ENCODE data around the gene PPCDC.

The PPCDC gene

DNA sequence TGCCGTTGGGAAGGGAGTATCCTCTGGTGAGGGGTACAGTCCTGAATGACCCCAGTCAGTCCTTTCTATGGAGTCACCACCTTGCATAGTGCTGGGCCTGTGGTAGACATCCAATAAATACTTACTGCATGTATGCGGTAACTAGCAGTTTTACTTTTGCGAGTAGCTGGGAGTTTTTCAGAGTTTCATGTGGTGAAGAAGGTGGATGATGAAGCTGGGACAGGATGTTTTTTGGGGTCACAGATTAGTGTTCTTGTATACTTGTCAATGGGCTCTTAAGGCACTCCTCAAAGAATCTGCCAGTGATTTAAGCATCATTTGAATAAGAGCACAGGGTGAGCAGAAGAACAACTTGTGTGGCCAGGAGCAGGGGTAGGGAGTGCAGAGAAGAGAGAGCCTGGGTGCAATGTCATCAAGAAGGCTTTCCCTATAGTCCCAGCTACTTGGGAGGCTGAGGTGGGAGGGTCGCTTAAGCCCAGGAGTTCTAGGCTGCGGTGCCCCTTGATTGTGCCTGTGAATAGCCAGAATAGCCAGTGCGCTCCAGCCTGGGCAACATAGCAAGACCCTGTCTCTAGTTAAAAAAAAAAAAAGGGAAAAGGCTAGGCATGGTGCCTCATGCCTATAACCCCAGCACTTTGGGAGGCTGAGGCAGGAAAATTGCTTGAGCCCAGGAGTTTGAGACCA is 22.1 kb downstream of the PPCDC start:
- Mint-ChIP-seq H3K9me3 (no peaks in the 10 kb centered on the region), H3K4me3 (no peak overlapping the region), H3K36me3 (ENCODE audit: low read depth) (peaks cover 31% of the 10 kb centered on the region), H3K27me3 (no peaks in the 10 kb centered on the region), H3K27ac (no peak overlapping the region), H3K4me1 (ENCODE audit: low read depth) (peaks cover 52% of the 10 kb centered on the region)

DNA sequence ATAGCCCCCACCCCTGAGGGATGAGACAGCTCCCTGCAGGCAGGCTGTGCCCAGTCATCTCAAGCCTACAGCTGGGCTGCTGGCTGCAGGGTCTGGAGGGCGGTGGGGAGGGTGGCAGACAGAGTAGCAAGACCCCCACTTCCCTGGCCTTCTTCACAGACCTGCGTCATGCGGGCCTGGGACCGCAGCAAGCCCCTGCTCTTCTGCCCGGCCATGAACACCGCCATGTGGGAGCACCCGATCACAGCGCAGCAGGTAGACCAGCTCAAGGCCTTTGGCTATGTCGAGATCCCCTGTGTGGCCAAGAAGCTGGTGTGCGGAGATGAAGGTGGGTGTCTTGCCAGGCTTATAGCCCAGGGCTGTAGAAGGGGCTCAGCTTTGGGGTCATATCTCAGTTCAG is 25.0 kb downstream of the PPCDC start:
- H3K4me1 Mint-ChIP-seq (ENCODE audit: low read depth), result peaks cover 38% of the 10 kb centered on the region
- H3K36me3 Mint-ChIP-seq (ENCODE audit: low read depth), result peaks cover 23% of the 10 kb centered on the region
- H3K27ac Mint-ChIP-seq, result no peak overlapping the region
- no peaks in the 10 kb centered on the region for H3K9me3 Mint-ChIP-seq
- H3K27me3 Mint-ChIP-seq, result no peaks in the 10 kb centered on the region
- H3K4me3 Mint-ChIP-seq, result no peak overlapping the region

DNA sequence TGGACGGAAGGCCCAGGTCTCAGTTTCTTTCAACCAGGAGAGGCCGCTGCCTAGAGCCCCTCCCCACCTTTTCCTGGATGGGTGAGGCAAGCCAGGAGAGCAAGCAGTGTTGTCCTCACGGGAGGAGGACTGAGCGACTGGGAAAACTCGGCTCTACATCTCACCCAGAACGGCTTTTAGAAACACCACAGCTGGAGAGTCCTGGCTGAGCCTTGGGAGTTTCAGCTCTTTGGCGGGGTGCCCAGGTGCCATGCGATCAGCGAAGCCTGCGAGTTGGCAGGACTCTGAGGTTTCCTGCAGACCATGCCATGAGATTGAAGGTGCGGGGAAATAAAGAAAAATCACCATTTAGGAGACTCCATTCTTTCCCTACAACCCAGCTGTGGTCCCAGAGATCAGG is 26.0 kb downstream of the PPCDC start:
- Mint-ChIP-seq H3K4me3 (no peak overlapping the region), H3K4me1 (ENCODE audit: low read depth) (peaks cover 29% of the 10 kb centered on the region), H3K9me3 (no peaks in the 10 kb centered on the region), H3K27me3 (no peaks in the 10 kb centered on the region), H3K36me3 (ENCODE audit: low read depth) (peaks cover 22% of the 10 kb centered on the region), H3K27ac (no peak overlapping the region)

DNA sequence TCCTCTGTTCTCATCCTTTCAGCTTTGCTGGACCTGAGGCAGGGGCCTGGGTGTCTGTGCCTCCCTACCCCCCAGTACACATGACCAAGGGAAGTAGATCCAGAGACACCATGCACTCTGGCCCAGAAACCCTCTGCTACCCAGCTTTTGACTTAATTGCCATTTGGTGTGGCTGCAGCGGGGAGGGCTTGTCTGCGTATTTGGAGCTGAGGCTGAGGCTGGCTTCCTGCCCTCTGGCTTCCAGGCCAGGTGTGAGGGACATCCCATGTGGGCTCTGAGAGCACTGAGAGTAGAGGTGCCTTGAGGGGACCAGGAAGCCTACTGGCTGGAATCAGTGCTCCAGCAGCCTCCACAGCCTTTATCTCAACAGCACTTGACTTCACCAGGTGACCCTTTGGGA is 26.9 kb downstream of the PPCDC start:
- H3K9me3 Mint-ChIP-seq, result no peaks in the 10 kb centered on the region
- no peaks in the 10 kb centered on the region for H3K27me3 Mint-ChIP-seq
- H3K4me3 Mint-ChIP-seq, result no peak overlapping the region
- H3K36me3 Mint-ChIP-seq (ENCODE audit: low read depth), result peaks cover 13% of the 10 kb centered on the region
- peaks cover 20% of the 10 kb centered on the region for H3K4me1 Mint-ChIP-seq (ENCODE audit: low read depth)
- H3K27ac Mint-ChIP-seq, result no peak overlapping the region

DNA sequence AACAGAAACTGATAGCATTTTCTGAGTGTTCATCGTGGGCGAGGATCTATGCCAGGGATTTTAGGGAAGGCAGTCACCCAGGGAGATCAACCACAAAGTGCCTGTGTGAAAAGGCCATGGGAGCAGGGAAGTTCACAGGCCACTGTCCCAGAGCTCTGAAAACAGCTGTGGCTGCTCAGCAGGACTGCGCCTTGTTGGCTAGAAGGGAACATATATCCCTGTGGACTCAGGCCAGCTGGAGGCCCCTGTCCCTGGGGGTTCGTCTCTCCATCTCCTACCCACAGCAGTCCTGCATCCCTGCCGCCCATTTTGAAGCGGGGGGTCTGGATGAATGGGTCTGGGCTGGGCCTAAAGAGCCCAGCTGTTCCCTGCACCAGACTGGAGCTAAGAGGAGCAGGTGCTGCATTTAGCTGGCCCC is 27.8 kb downstream of the PPCDC start:
- H3K27ac Mint-ChIP-seq, result no peak overlapping the region
- H3K27me3 Mint-ChIP-seq, result no peaks in the 10 kb centered on the region
- peaks cover 16% of the 10 kb centered on the region for H3K4me1 Mint-ChIP-seq (ENCODE audit: low read depth)
- H3K9me3 Mint-ChIP-seq, result no peaks in the 10 kb centered on the region
- H3K4me3 Mint-ChIP-seq, result no peak overlapping the region
- peaks cover 10% of the 10 kb centered on the region for H3K36me3 Mint-ChIP-seq (ENCODE audit: low read depth)

DNA sequence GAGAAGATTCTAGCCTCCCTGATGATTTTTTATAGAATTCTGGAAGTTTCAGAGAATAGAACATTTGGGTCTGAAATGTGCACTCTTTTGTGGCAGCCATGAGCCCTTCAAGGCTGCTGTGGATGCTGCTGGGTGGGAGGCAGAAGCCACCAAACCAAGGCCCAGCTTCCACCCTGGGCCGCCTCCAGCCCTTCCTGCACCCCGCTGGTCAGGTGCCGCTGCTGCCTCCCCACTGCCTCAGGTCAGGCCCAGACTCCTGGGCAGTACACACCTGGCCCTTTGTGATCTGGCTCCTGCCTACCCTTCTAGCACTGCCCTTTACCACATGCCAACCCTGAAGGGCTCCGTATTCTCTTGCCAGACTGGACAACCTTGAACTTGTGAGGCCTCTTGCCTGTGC is 28.3 kb downstream of the PPCDC start:
- Mint-ChIP-seq H3K27ac (no peak overlapping the region), H3K36me3 (ENCODE audit: low read depth) (peaks cover 10% of the 10 kb centered on the region), H3K4me1 (ENCODE audit: low read depth) (peaks cover 12% of the 10 kb centered on the region), H3K27me3 (no peaks in the 10 kb centered on the region), H3K4me3 (no peak overlapping the region), H3K9me3 (no peaks in the 10 kb centered on the region)

DNA sequence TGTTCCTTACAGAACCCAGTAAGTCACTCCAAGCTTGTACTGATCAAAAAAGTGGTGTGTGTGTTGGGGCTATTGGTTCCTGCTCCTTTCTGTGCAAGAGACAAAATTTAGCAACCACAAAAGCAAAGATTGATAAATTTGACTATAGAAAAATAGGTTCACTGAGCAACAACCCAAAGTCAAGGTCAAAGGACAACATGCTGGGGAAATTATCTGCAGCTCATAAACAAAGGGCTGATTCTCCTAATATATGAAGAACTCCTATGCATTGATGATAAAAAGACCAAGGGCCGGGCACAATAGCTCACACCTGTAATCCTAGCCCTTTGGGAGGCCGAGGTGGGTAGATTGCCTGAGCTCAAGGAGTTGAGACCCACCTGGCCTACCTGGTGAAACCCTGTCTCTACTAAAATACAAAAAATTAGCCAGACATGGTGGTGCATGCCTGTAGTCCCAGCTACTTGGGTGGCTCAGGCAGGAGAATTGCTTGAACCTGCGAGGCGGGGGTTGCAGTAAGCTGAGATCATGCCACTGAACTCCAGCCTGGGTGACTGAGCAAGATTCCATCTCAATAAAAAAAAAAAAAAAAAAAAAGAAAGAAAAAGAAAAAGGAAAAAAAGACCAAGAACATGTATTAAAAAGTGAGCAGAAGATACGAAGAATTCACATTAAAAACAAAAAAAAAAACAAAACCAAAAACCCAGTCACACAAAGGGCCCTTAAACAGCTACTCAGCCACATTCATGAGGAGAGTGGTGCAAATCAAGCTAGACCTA is 29.8 kb downstream of the PPCDC start:
- Mint-ChIP-seq H3K4me1 (ENCODE audit: low read depth) (no peaks in the 10 kb centered on the region), H3K27me3 (no peaks in the 10 kb centered on the region), H3K4me3 (no peak overlapping the region), H3K27ac (no peak overlapping the region), H3K9me3 (no peaks in the 10 kb centered on the region), H3K36me3 (ENCODE audit: low read depth) (peaks cover 10% of the 10 kb centered on the region)

DNA sequence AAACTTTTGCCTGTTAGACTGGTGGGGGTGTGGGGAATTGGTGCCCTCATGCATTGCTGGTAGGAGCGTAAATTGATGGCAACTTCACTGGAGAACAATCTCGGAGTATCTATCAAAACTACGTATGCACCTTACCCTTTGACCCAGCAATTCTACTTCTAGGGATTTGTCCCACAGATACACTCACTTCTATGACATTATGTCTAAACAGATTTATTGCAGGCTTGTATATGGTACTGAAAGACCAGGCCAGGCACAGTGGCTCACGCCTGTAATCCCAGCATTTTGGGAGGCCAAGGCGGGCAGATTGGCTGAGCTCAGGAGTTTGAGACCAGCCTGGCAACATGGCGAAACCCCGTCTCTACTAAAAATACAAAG is 30.3 kb downstream of the PPCDC start:
- no peaks in the 10 kb centered on the region for H3K27me3 Mint-ChIP-seq
- no peaks in the 10 kb centered on the region for H3K9me3 Mint-ChIP-seq
- H3K36me3 Mint-ChIP-seq (ENCODE audit: low read depth), result peaks cover 8% of the 10 kb centered on the region
- H3K27ac Mint-ChIP-seq, result no peak overlapping the region
- no peak overlapping the region for H3K4me3 Mint-ChIP-seq
- no peaks in the 10 kb centered on the region for H3K4me1 Mint-ChIP-seq (ENCODE audit: low read depth)

DNA sequence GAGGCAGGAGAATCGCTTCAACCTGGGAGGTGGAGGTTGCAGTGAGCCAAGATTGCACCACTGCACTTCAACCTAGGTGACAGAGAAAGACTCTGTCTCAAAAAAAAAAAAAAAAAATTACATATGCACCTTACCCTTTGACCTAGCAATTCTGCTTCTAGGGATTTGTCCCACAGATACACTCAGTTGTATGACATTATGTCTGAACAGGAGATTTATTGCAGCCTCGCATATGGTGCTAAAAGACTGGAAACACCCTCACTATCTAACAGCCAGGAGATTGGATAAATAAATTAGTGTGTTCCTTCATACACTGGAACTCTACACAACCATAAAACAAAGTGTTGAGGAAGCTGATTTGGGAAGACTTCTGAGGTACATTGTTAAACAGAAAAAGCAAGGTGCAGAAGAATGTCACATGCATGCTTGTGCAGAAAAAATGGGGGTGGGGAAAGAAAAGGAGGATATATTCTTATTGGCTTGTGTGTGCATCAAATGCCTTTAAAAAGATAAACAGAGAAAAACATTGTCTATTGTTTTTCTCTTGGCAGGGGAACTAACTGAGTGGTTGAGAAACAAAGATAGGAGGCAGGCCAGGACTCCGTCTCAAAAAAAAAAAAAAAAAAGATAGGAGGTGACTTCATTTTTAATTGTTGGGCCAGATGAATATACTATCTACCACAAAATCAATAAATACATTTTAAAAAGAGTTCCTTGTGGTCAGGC is 30.9 kb downstream of the PPCDC start:
- Mint-ChIP-seq H3K4me1 (ENCODE audit: low read depth) (no peaks in the 10 kb centered on the region), H3K27ac (no peak overlapping the region), H3K4me3 (no peak overlapping the region), H3K27me3 (no peaks in the 10 kb centered on the region), H3K9me3 (no peaks in the 10 kb centered on the region), H3K36me3 (ENCODE audit: low read depth) (peaks cover 2% of the 10 kb centered on the region)

DNA sequence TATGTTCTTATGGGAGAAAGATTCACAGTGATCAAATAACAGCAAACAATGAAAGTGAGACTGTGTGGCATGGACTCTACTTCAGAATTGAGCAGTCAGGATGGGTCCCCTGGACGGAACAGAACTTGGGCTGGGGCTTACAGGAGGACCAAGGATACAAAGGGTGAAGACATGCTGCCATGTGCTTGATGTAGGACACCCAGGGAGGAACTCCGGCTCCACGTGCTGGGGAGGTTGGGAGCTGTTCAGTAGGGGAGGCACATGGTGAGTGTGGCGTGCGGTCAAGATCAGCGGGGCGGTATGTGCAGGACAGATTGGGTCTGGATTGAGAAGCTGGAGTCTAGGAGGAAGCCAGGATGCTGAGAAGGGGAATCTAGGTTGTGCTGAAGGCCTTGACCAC is 32.6 kb downstream of the PPCDC start:
- Mint-ChIP-seq H3K4me3 (no peak overlapping the region), H3K36me3 (ENCODE audit: low read depth) (no peaks in the 10 kb centered on the region), H3K27ac (no peak overlapping the region), H3K9me3 (no peaks in the 10 kb centered on the region), H3K27me3 (no peaks in the 10 kb centered on the region), H3K4me1 (ENCODE audit: low read depth) (peaks cover 3% of the 10 kb centered on the region)

DNA sequence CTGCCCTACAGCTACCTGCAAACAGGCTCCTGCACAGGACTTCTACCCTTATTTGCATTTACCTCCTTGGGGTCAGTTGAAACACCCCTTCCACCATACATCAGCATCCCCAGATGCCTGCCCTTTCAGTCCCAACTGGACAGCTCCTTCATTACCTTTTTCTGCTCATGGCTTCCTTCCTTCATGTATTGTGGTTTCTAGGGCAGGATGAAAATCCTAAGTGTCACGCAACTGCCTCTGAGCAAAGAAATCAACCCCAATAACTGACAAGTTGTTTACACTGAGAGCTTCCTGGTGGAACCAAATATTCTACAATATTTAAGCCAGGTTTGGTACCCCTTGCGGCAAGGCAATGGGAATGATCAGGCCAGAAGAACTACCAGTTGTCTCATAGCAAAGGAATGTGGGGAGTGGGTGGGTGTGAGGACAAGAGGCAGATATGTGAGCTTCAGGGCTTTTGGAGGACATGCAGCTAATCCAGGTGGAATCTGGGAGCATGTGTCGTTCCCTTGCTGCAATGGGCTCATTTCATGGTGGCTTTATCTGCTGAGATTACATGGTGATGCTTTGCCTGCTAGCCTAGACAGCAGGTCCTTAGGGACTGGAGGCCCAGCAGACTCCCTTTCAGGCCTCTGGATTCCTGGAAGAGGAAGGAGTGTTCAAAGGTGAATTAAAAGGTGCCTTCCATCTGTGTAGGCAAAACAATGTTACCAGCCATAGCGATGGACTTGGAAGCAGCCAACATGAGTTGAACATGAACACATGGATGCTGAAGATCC is 34.9 kb downstream of the PPCDC start:
- Mint-ChIP-seq H3K36me3 (ENCODE audit: low read depth) (no peaks in the 10 kb centered on the region), H3K9me3 (no peaks in the 10 kb centered on the region), H3K27me3 (no peaks in the 10 kb centered on the region), H3K4me1 (ENCODE audit: low read depth) (peaks cover 8% of the 10 kb centered on the region), H3K4me3 (no peak overlapping the region), H3K27ac (no peak overlapping the region)

DNA sequence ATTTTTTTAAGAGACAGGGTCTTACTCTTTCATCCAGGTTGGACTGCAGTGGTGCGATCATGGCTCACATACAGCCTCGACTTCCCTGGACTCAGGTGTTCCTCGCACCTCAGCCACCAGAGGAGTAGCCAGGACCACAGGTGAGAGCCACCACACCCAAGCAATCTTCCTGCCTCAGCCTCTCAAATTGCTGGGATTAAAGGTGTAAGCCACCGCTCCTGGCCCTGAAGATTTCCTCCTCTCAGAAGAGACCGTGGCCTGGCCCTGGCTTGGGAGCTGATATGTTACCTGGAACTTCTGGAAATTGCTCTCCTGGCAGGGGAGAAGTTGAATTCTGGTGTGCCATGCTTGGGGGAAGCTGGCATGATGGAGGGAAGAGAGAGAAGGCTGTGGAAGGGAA is 36.2 kb downstream of the PPCDC start:
- H3K36me3 Mint-ChIP-seq (ENCODE audit: low read depth), result no peaks in the 10 kb centered on the region
- H3K4me3 Mint-ChIP-seq, result no peak overlapping the region
- peaks cover 8% of the 10 kb centered on the region for H3K4me1 Mint-ChIP-seq (ENCODE audit: low read depth)
- peaks cover 9% of the 10 kb centered on the region for H3K27me3 Mint-ChIP-seq
- no peak overlapping the region for H3K27ac Mint-ChIP-seq
- no peaks in the 10 kb centered on the region for H3K9me3 Mint-ChIP-seq

DNA sequence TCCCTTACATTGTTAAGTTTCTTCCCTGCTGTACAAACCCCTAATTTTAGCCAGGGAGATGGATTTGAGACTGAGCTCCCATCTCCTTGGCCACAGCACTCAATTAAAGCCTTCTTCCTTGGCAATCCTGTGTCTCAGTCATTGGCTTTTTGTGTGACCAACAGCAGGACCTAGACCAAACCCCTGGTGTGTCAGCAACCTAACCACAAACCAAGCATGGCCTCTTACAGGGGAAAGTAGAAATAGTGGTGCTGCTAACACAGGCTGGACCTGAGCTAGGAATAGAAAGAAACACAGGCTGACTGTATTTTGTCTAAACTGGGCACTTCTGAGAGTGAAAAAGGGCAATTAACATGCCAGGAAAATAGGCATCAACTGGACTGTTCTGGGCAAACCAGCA is 37.9 kb downstream of the PPCDC start:
- H3K4me3 Mint-ChIP-seq, result no peak overlapping the region
- no peaks in the 10 kb centered on the region for H3K9me3 Mint-ChIP-seq
- no peak overlapping the region for H3K27ac Mint-ChIP-seq
- peaks cover 12% of the 10 kb centered on the region for H3K27me3 Mint-ChIP-seq
- peaks cover 4% of the 10 kb centered on the region for H3K36me3 Mint-ChIP-seq (ENCODE audit: low read depth)
- H3K4me1 Mint-ChIP-seq (ENCODE audit: low read depth), result peaks cover 20% of the 10 kb centered on the region

DNA sequence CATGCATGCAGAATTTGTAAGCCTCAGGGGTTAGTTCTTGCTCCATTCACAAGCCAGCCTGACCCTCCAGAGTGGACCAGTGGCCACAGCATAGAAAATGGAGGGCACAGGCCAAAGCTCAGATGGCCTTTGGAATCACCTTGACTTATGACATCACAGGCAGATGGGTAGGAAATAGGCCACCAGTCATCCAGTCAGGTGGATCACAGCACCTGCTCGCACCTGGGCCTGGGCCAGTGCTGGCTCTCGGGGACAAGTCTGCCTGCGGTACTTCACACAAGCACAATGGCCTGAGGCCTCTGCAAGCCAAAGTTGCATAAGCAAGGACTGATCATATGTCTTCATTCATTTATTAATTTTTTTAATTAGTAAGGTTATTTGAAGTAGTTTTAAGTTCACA is 39.3 kb downstream of the PPCDC start:
- peaks cover 16% of the 10 kb centered on the region for H3K27me3 Mint-ChIP-seq
- H3K27ac Mint-ChIP-seq, result no peak overlapping the region
- H3K9me3 Mint-ChIP-seq, result no peaks in the 10 kb centered on the region
- peaks cover 34% of the 10 kb centered on the region for H3K4me1 Mint-ChIP-seq (ENCODE audit: low read depth)
- H3K36me3 Mint-ChIP-seq (ENCODE audit: low read depth), result peaks cover 8% of the 10 kb centered on the region
- no peak overlapping the region for H3K4me3 Mint-ChIP-seq

DNA sequence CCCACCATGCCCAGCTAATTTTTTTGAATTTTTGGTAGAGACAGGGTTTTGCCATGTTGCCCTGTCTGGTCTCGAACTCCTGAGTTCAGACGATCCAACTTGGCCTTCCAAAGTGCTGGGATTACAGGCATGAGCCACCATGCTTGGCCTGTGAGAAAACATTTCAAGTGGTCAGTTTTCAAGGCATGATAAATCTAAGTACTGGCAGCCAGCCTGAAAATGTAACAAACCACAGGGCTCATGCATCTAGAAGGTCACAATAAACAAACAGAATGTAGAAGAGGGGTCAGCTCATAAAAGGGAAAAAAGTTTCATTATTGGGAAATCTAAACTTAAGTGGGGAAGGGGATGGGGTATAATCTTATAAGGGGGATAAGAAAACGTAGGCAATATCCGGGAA is 39.9 kb downstream of the PPCDC start:
- peaks cover 16% of the 10 kb centered on the region for H3K27me3 Mint-ChIP-seq
- H3K27ac Mint-ChIP-seq, result no peak overlapping the region
- no peaks in the 10 kb centered on the region for H3K9me3 Mint-ChIP-seq
- peaks cover 40% of the 10 kb centered on the region for H3K4me1 Mint-ChIP-seq (ENCODE audit: low read depth)
- H3K36me3 Mint-ChIP-seq (ENCODE audit: low read depth), result peaks cover 8% of the 10 kb centered on the region
- H3K4me3 Mint-ChIP-seq, result no peak overlapping the region

Data from stimulated activated naive CD8-positive, alpha-beta T cell treated with anti-CD3 and anti-CD28 coated beads, Interleukin-15, Interleukin-2, amounts not matched to agents 100 ng/mL and 50 ng/mL, for 24 hours (primary cell).